Articular chondrocyte of knee joint (primary cell): ENCODE results near the gene INPP5K. TPM values are rescaled to one million over a fixed set of nuclear protein-coding genes. Genes with fewer than 3 reads are reported as not detected.

ENCODE experiments used
- total RNA-seq: library from RNA; depleted of rRNA; stranded (reverse); fragments of >200 nt; gene quantifications from 2 replicates; pipeline ENCODE4 v1.2.3, GENCODE V29; 2012

Gene INPP5K
- total RNA-seq, result 34.2 and 35.7 TPM in 2 replicates

DNA sequence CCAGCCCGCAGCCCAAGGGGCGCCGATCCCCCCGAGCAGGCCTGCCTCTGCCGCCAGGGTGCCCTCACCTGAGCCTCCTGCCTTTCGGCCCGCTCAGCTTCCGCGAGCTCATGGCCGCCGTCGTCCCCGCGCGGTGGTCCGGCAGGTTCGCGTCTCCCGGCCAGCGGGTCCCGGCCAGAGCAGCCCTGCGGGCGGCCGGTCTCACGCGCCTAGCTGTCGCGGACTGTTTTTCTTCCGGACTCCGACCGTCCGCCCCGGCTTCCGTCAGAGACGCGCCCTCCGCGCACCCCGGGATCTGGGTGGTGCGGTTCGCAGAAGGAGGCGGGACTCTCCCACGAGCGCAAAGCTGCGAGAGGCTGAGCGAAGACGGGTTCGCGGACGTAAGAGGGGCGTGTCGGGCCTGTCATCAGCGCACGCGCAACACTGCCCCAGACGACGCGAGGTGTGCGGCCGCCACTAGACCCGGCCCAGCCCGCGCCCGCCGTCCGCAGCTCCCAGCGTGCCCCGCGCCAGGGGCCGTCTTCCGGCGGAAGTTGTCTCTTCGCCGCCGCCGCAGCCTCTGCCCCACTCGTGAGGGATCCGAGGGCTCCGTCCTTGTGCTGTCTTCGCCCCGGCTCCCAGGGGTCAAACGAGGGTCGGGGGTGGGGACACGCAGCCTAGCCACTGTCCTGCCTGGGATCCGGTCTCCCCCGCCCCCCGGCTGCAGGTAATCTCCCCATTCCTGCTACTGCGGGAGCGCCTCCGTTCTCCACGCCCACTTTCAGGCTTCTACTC, at the start of gene INPP5K:
INPP5K (minus strand) TSS at position 225 of the 774 bp plus-strand sequence; CDS start at position 112, 113 bp downstream.

DNA sequence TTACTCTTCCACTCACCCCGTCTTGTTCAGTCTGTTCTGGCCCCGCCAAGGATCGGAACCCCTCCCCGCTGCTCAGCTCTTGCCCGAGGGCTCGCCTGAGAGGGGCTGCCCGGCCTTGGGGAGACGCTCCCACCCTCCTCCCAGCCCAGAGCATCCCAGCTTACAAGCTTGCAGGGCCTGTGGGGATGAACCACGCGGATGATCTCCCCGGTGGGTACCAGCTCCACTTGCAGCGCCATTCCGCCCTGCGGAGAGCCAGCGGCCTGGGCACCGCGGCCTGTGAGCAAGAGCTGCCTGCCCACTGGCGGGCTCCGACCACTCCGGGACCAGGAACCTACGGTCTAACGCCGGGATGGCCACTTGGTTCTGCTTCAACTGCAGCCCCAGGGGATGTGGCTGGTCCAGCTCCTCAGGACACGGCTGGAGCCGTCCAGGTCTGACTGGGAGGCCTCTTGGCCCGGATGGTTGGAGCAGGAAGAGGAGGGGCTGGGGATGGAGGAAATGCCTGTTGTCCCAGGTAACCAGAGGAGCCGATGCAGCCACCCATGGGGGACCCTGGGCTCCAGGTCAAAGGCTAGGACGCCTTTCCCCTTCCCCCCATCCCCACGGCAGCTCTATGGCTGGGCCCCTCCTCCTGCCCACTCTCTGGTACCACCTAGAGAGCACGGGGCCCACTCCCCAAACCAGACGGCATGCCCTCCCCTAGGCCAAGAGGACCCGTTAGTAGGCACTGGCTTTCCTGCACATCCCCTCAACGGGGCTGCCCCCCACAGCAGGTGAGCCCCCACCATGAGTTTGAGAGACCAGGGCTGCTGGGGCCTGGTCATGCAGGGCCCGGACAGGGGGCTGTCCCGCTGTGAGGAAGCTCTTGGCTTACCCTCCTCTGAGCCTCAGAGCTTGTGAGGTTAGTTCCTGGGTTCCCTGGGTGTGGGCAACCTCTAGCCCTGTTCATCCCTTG, 23.9 kb downstream of the INPP5K start, which contains the start of gene MYO1C:
MYO1C (minus strand) TSS at position 438 of the 958 bp plus-strand sequence; CDS start at position 239, 199 bp downstream.

DNA sequence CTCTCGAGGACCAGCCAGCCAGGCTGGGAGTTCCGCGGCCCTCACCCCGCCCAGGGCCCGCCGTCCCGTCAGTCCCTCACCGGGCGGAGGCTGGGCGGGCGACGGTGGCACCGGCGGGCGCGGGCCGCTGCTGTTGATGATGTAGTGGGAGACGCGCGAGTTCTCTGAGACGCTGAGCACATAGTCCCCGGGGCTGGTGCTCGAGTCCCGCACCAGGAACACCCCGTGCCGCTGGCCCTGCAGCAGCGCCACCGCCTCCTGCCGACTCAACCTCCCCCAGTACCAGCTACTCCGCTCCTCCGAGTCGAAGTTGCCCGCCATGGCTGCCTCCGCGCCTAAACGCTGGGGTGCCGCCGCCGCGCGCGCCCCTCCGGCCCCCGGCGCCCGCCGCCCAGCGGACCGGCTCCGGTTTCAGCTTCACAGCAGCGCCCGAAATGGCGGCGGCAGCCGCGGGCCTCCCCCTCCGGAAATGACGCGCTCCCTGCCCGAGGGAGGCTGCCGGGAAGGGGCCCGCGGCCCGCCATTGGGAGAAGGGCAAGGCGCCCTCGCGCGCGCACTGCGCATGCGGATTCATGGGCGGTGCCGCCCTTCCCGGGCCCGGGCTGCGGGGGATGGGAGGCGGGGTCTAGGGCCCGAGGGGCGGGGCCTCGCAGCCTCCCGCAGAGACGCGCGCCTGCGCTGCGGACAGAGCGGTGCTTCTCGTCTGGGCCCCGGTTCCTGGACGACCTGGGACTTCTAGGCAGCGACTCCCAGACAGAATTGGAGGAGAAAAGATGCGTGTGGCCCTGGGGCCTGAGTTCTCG, 60.4 kb downstream of the INPP5K start, which contains the start of gene CRK:
CRK (minus strand) TSS at position 436 of the 803 bp plus-strand sequence; CDS start at position 321, 115 bp downstream.

Other genes with a start within 250 kb of the INPP5K start
- not detected in 2 replicates for gene BHLHA9, start 246.2 kb downstream of the INPP5K start, total RNA-seq
- under 0.01 TPM in 1 of 2 replicates, not detected in the other for gene TRARG1, start 236.9 kb downstream of the INPP5K start, total RNA-seq
- 683 and 752 TPM in 2 replicates for gene YWHAE, start 116.4 kb downstream of the INPP5K start, total RNA-seq
- gene CRK, start 60.4 kb downstream of the INPP5K start, total RNA-seq, result 117 and 135 TPM in 2 replicates
- gene MYO1C, start 23.9 kb downstream of the INPP5K start, total RNA-seq, result 209 and 216 TPM in 2 replicates
- 31.3 and 31.4 TPM in 2 replicates for gene PITPNA, start 46.2 kb upstream of the INPP5K start, total RNA-seq
- gene SLC43A2, start 112.2 kb upstream of the INPP5K start, total RNA-seq, result 22.5 and 23.2 TPM in 2 replicates
- gene SCARF1, start 129.1 kb upstream of the INPP5K start, total RNA-seq, result 0.65 and 0.97 TPM in 2 replicates
- gene RILP, start 133.3 kb upstream of the INPP5K start, total RNA-seq, result 7.9 and 10.3 TPM in 2 replicates
- gene PRPF8, start 168.3 kb upstream of the INPP5K start, total RNA-seq, result 117 and 135 TPM in 2 replicates
- gene TLCD2, start 193.8 kb upstream of the INPP5K start, total RNA-seq, result 5.3 and 5.9 TPM in 2 replicates
- gene WDR81, start 208.1 kb upstream of the INPP5K start, total RNA-seq, result 21.4 and 27.4 TPM in 2 replicates
- gene SERPINF2, start 226.3 kb upstream of the INPP5K start, total RNA-seq, result 0.11 and 0.13 TPM in 2 replicates
- gene SERPINF1, start 245.4 kb upstream of the INPP5K start, total RNA-seq, result 5.1 and 16.5 TPM in 2 replicates